AG04449 (cell line): ENCODE data around the gene SLA2.

Experiments
- CTCF ChIA-PET: fragments of 350-600 bp; formaldehyde crosslinking; extraction: SDS; loops from one replicate; lab custom pipeline; 2021; ENCODE audit warnings: antibody characterized with exemption; lab: Yijun Ruan, JAX
- POLR2A ChIA-PET: fragments of 400-600, 350-600 bp; formaldehyde crosslinking; extraction: SDS; loops from one replicate; lab custom pipeline; 2020; ENCODE audit warnings: antibody characterized with exemption, inconsistent platforms; lab: Yijun Ruan, JAX
- DNase-seq: peaks from one replicate; pipeline ENCODE4 v3.0.0-alpha.2; 2010; ENCODE audit warnings: low read depth, low spot score
- H3K4me3 ChIP-seq: 2 replicates; pipeline ENCODE4 v1.5.1; 2011; ENCODE audit warnings: low read depth, mild to moderate bottlenecking, control low read depth, low read length
- TF ChIP-seq, protein P1 (sequence below): IDR thresholded peaks from one replicate; pipeline ENCODE4 v1.5.1; 2011; ENCODE audit warnings: mild to moderate bottlenecking, moderate library complexity, low read length, control low read depth, inconsistent platforms; ENCODE audit not compliant: insufficient read depth; ENCODE audit errors: missing control alignments

The SLA2 gene

DNA sequence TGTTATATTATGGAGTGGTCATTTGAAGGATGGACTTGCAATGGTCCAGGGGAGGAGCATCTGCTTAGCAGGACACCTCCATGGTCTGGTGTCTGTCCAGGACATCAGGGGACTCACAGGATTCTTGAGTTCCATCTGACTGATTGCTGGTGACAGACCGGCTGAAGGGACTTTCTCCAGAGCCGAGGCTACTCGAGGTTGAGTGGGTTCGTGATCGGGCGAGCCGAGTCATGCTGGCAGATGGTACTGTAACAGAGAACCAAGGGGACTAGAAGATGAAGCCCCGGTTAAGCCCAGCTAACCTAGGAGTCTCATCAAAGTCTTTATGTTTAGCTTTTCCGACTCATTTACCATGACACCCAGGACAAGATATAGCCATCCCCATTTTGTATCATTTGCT lies 7.5 kb upstream of the SLA2 start:
- TF ChIP-seq, protein P1, sequence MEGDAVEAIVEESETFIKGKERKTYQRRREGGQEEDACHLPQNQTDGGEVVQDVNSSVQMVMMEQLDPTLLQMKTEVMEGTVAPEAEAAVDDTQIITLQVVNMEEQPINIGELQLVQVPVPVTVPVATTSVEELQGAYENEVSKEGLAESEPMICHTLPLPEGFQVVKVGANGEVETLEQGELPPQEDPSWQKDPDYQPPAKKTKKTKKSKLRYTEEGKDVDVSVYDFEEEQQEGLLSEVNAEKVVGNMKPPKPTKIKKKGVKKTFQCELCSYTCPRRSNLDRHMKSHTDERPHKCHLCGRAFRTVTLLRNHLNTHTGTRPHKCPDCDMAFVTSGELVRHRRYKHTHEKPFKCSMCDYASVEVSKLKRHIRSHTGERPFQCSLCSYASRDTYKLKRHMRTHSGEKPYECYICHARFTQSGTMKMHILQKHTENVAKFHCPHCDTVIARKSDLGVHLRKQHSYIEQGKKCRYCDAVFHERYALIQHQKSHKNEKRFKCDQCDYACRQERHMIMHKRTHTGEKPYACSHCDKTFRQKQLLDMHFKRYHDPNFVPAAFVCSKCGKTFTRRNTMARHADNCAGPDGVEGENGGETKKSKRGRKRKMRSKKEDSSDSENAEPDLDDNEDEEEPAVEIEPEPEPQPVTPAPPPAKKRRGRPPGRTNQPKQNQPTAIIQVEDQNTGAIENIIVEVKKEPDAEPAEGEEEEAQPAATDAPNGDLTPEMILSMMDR, result no peak
- DNase-seq, result no peak
- no peak overlapping the region for H3K4me3 ChIP-seq
- ChIA-PET POLR2A (no interaction called here), CTCF (interaction anchor here (1.3 kb wide), 1 partner anchor 101 kb away, joined by 4 read pairs; no protein-coding TSS in a partner anchor)

DNA sequence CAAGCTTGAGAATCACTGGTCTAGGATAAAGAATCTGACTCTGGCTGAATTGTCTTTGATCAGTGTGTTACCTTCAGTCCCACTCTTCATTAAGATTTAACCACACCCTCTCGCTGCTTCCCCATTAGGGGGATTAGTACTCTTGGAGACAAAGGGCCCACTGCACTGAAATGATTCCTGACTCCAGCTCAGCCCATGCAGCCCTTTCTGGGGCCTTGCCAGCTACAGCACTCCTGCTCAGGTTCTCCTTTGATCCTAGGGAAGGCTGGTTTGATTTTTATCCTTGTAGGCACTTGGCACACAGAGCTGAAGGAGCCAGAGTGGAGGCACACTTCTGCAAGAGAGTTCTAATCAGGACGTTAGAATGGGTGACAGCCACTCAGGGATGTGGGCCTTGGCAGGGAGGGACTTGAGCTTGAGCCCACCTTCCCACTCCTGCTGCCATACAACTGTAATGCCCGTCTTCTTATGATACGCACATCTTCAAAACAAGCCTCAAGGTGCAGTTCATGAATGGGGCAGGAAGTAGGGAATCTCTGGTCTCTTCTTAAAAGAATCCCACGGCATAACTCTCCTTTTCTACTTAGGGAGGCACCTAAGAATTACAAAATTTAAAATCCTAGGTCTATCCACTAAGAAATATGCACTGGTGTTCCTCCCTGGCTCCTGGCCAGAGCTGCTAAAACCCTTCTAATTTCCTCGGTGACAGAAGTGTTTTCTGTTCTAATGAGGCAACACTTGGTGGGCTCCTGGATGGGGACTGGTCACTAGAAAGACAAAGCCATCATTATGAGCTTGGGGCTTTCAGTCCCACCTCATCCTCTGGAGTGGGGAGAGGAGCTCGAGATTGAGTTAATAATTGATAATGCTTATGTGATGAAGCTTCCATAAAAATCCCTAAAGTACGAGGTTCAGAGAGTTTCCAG lies 1.5 kb upstream of the SLA2 start:
- DNase-seq, result no peak
- TF ChIP-seq, protein P1, result no peak
- no peak overlapping the region for H3K4me3 ChIP-seq
- ChIA-PET POLR2A (interaction anchor here (0.6 kb wide), 1 partner anchor 9 kb away, joined by 3 read pairs; no protein-coding TSS in a partner anchor), CTCF (interaction anchor here (1.3 kb wide), 1 partner anchor 17 kb away, joined by 3 read pairs; no protein-coding TSS in a partner anchor)

DNA sequence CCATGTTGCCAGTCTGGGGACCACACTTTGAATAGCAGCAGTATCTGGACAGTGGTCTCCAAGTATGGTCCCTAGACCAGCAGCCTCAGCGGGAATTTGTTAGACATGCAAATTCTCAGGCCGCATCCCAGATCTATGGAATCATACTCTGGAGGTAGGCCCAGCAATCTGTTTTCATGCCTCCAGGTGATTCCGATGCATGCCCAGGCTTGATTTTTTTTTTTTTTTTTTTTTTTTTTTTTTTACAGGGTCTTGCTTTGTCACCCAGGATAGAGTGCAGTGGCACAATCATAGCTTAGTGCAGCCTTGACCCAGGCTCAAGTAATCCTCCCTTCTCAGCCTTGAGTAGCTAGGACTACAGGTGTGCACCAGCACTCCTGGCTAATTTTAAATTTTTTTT lies 682 bp upstream of the SLA2 start:
- ChIA-PET POLR2A (no interaction called here), CTCF (no interaction called here)
- DNase-seq, result no peak
- TF ChIP-seq, protein P1, result no peak
- no peak overlapping the region for H3K4me3 ChIP-seq

DNA sequence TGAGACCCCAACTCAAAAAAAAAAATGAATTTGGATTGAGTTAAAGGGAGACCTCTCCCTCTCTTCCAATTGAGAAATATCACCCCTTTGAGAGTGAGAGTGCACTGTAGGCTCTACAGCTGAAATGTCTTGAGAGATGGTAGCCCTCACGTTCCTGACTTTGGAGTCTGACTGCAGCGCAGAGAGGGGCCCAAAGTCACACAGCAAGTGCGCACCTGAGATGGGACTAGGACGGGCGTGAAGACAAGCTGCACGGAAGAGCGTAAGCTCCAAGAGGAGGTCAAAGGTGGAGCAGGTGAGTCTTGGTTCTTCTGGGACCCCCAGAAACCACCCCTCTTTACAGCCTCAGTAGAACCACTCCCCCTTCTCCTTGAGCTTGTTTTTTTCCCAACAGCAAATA lies 643 bp downstream of the SLA2 start:
- ChIA-PET POLR2A (no interaction called here), CTCF (no interaction called here)
- TF ChIP-seq, protein P1, result no peak
- no peak overlapping the region for H3K4me3 ChIP-seq
- no peak for DNase-seq

DNA sequence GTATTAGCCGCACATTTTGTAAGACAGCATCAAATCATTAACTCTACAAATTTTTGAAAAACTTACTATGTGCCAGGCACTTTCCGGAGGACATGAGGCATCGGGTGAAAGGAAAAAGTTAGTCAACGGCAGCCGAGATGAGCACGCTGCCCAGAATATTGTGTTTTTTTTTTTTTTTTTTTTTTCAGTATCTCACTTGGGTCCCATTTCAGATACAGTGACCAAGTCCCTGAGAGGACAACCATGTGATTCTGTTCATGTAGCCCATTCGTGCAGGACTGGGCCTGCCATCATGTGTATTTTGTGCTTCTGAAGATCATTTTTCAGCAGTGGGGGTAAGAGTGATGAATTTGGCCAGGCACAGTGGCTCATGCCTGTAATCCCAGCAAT lies 1.3 kb downstream of the SLA2 start:
- POLR2A ChIA-PET, result no interaction called here
- no peak overlapping the region for H3K4me3 ChIP-seq
- CTCF ChIA-PET, result no interaction called here
- no peak for DNase-seq
- TF ChIP-seq, protein P1, result no peak

DNA sequence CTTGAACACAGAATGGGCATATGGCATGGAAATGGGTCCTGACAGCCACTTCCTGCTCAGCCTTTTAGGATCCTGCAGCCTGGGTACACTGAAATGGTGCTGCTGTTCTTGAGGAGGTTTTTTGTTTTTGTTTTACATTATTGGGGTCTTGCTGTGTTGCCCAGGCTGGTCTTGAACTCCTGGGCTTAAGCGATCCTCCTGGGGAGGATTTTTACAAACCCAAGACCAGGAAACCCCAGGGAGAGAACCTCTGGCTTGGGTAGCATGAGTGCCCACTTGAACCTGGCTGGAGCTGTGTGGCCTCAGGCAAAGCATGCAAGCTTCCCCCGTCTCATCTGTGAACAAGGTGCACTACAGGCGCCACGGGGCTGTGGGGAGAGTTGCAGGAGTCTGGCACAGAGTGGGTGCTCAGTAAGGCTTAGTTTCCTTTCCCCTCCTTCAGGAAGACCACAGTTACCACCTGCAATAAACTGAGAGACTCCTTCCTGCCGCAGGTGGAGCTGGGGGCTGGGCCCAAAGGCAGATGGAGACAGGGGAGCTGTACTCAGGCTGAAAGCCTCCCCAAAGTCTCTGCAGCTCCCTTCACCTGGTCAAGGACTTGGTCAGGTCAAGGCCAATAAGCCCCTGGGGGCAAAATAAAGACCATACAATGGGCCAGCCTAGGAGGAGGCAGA lies 1.8 kb downstream of the SLA2 start:
- no peak overlapping the region for H3K4me3 ChIP-seq
- ChIA-PET POLR2A (no interaction called here), CTCF (no interaction called here)
- TF ChIP-seq, protein P1, result no peak
- DNase-seq, result no peak
